SK-N-SH (cell line): Measurements from ENCODE around the gene C16orf95. TPM values are rescaled to one million over a fixed set of nuclear protein-coding genes. Genes with fewer than 3 reads are reported as not detected.

ENCODE experiments used
- CTCF ChIA-PET: fragments of 300-600, 350-600 bp; formaldehyde crosslinking; extraction: SDS; loops from one replicate; lab custom pipeline; 2021; lab: Yijun Ruan, JAX
- POLR2A ChIA-PET: fragments of 350-600 bp; sonication (Branson Sonifier 250); formaldehyde crosslinking; extraction: SDS; loops from one replicate; lab custom pipeline; 2020; ENCODE audit warnings: antibody characterized with exemption, inconsistent platforms; lab: Yijun Ruan, JAX
- DNase-seq: peaks from one replicate; pipeline ENCODE4 v3.0.0; 2012
- H2AFZ ChIP-seq: fragments of 200-600 bp; sonication (generic); 2 replicates; pipeline ENCODE4 v1.8.1; 2016; ENCODE audit warnings: antibody characterized with exemption, mild to moderate bottlenecking, low read depth
- H3F3A ChIP-seq: fragments of 200-600 bp; sonication (generic); replicated peaks from 2 replicates; pipeline ENCODE3; 2016; ENCODE audit warnings: antibody characterized with exemption, mild to moderate bottlenecking; ENCODE audit not compliant: insufficient read depth
- H3K27ac ChIP-seq, 2 experiments: fragments of 200-500 bp in 1 of 2; fragments of 200-600 bp in 1 of 2; sonication (Bioruptor generic) in 1 of 2; sonication (generic), shearing (Covaris generic) in 1 of 2; 2 replicates each; pipeline versions ENCODE4 v1.5.1 to v1.6.1; 2014 to 2016; ENCODE audit warnings: low read depth in 2 of 2, inconsistent platforms in 1 of 2, low read length in 1 of 2, mild to moderate bottlenecking in 1 of 2, mixed read lengths in 1 of 2
- H3K27me3 ChIP-seq: fragments of 200-600 bp; sonication (generic), shearing (Covaris generic); 2 replicates; pipeline ENCODE4 v1.6.1; 2016; ENCODE audit warnings: mixed run types; ENCODE audit not compliant: insufficient read depth
- H3K36me3 ChIP-seq, 2 experiments: fragments of 200-500 bp in 1 of 2; fragments of 200-600 bp in 1 of 2; sonication (Bioruptor generic) in 1 of 2; sonication (generic) in 1 of 2; replicated peaks in 1 of 2; 2 replicates each; pipeline versions ENCODE3 to v1.5.1; 2014 to 2016; ENCODE audit warnings: low read length in 1 of 2, mild to moderate bottlenecking in 1 of 2; ENCODE audit not compliant: insufficient read depth in 2 of 2, control insufficient read depth in 1 of 2
- H3K4me1 ChIP-seq, 2 experiments: fragments of 200-500 bp in 1 of 2; fragments of 200-600 bp in 1 of 2; sonication (Bioruptor generic) in 1 of 2; sonication (generic), shearing (Covaris generic) in 1 of 2; 2 replicates each; pipeline versions ENCODE4 v1.5.1 to v1.6.1; 2014 to 2016; ENCODE audit warnings: low read depth in 1 of 2, low read length in 1 of 2, mixed run types in 1 of 2; ENCODE audit not compliant: insufficient read depth in 2 of 2, control insufficient read depth in 1 of 2
- H3K4me2 ChIP-seq: fragments of 200-600 bp; sonication (generic), shearing (Covaris generic); 2 replicates; pipeline ENCODE4 v1.6.1; 2017; ENCODE audit warnings: mixed run types
- H3K4me3 ChIP-seq, 2 experiments: fragments of 200-500 bp in 1 of 2; fragments of 200-600 bp in 1 of 2; sonication (Bioruptor generic) in 1 of 2; sonication (generic), shearing (Covaris generic) in 1 of 2; 2 replicates each; pipeline versions ENCODE4 v1.5.1 to v1.8.1; 2014 to 2016; ENCODE audit warnings: low read depth in 2 of 2, inconsistent platforms in 1 of 2, low read length in 1 of 2, mild to moderate bottlenecking in 1 of 2, mixed read lengths in 1 of 2, moderate library complexity in 1 of 2
- H3K79me2 ChIP-seq: fragments of 200-600 bp; sonication (generic); 2 replicates; pipeline ENCODE4 v1.8.1; 2017; ENCODE audit warnings: mild to moderate bottlenecking; ENCODE audit not compliant: insufficient read depth
- H3K9ac ChIP-seq: fragments of 200-600 bp; sonication (generic); 2 replicates; pipeline ENCODE4 v1.6.1; 2017; ENCODE audit warnings: mixed run types
- H3K9me2 ChIP-seq: fragments of 200-600 bp; sonication (generic); 2 replicates; pipeline ENCODE4 v1.6.1; 2017; ENCODE audit warnings: mixed run types
- H3K9me3 ChIP-seq: fragments of 200-600 bp; sonication (generic); 2 replicates; pipeline ENCODE4 v1.6.1; 2017; ENCODE audit warnings: mixed run types, mild to moderate bottlenecking, moderate library complexity
- H4K20me1 ChIP-seq: fragments of 200-600 bp; sonication (generic); 2 replicates; pipeline ENCODE4 v1.6.1; 2017; ENCODE audit warnings: mild to moderate bottlenecking, mixed run types; ENCODE audit not compliant: insufficient read depth
- EP300 ChIP-seq, 2 experiments: IDR thresholded peaks; 2 replicates each; pipeline versions ENCODE4 v1.4.0 to v1.6.1; 2012; ENCODE audit warnings: borderline replicate concordance in 1 of 2, low read depth in 1 of 2, low read length in 1 of 2
- FOSL2 ChIP-seq: IDR thresholded peaks from 2 replicates; pipeline ENCODE4 v1.4.0; 2012; ENCODE audit warnings: low read depth, mild to moderate bottlenecking, moderate library complexity, borderline replicate concordance
- GATA2 ChIP-seq: sonication (generic); formaldehyde crosslinking; IDR thresholded peaks from 2 replicates; pipeline ENCODE4 v1.5.0; 2020; ENCODE audit warnings: mild to moderate bottlenecking, missing genetic modification reagents
- MAX ChIP-seq: IDR thresholded peaks from 2 replicates; pipeline ENCODE4 v1.4.0; 2012; ENCODE audit warnings: low read depth
- MXI1 ChIP-seq: IDR thresholded peaks from 2 replicates; pipeline ENCODE4 v1.6.1; 2012; ENCODE audit warnings: mild to moderate bottlenecking, low read depth, low read length, improper control_type of control experiment
- NFIC ChIP-seq: IDR thresholded peaks from 2 replicates; pipeline ENCODE4 v1.4.0; 2012; ENCODE audit warnings: borderline replicate concordance
- NRF1 ChIP-seq: IDR thresholded peaks from 2 replicates; pipeline ENCODE4 v1.6.1; 2012; ENCODE audit warnings: low read depth, mild to moderate bottlenecking, low read length
- POLR2AphosphoS5 ChIP-seq: IDR thresholded peaks from 2 replicates; pipeline ENCODE4 v1.6.1; 2012; ENCODE audit warnings: low read depth, low read length
- RCOR1 ChIP-seq: fragments of 150-350 bp; IDR thresholded peaks from 2 replicates; pipeline ENCODE4 v1.6.1; 2017; ENCODE audit warnings: antibody characterized with exemption, low read length
- REST ChIP-seq: IDR thresholded peaks from 2 replicates; pipeline ENCODE4 v1.6.1; 2012; ENCODE audit warnings: mild to moderate bottlenecking, low read depth, low read length, moderate library complexity
- RFX5 ChIP-seq: IDR thresholded peaks from 2 replicates; pipeline ENCODE4 v1.6.1; 2012; ENCODE audit warnings: mild to moderate bottlenecking, improper control_type of control experiment, low read length
- RXRA ChIP-seq: IDR thresholded peaks from 2 replicates; pipeline ENCODE4 v1.4.0; 2012; ENCODE audit warnings: low read depth, mild to moderate bottlenecking, borderline replicate concordance
- SIN3A ChIP-seq: IDR thresholded peaks from 2 replicates; pipeline ENCODE4 v1.6.1; 2012; ENCODE audit warnings: low read depth, mild to moderate bottlenecking, low read length, moderate library complexity, borderline replicate concordance
- TAF1 ChIP-seq: IDR thresholded peaks from 2 replicates; pipeline ENCODE4 v1.6.1; 2012; ENCODE audit warnings: low read depth, mild to moderate bottlenecking, low read length, moderate library complexity, borderline replicate concordance
- TEAD4 ChIP-seq: IDR thresholded peaks from 2 replicates; pipeline ENCODE4 v1.4.0; 2012; ENCODE audit warnings: mild to moderate bottlenecking, borderline replicate concordance; ENCODE audit not compliant: insufficient read depth
- USF1 ChIP-seq: IDR thresholded peaks from 2 replicates; pipeline ENCODE4 v1.4.0; 2012; ENCODE audit warnings: low read depth, borderline replicate concordance
- USF2 ChIP-seq: fragments of 150-350 bp; IDR thresholded peaks from 2 replicates; pipeline ENCODE4 v1.6.1; 2017; ENCODE audit warnings: antibody characterized with exemption, low read length, low read depth, borderline replicate concordance
- WGBS: methylation state at CpG from one replicate; pipeline ENCODE4 v1.1.6; 2017; ENCODE audit warnings: low lambda C conversion rate; 5-methylcytosine and 5-hydroxymethylcytosine counted together
- polyA plus RNA-seq, 3 experiments: library from polyadenylated mRNA; depleted of rRNA; stranded (reverse); fragments of >200 nt; gene quantifications; 2 replicates each; pipeline ENCODE4 v1.2.3, GENCODE V29; 2012

C16orf95 gene
- polyA plus RNA-seq, 1 of the 3 experiments (the other 2 are of a cell fraction), result 5.0 TPM

GRCh38 chr16:87321336-87322107 lies 4.3 kb upstream of the C16orf95 start:
- Histone ChIP-seq H3K9me2 (no peaks in the 10 kb centered on the region), H4K20me1 (no peaks in the 10 kb centered on the region), H3K36me3 (peaks cover 0 to 6% of the 10 kb centered on the region in 2 experiments), H3K4me3 (no peak overlapping the region), H3K27me3 (no peaks in the 10 kb centered on the region)
- CTCF ChIA-PET, result interaction anchor here (0.8 to 4.5 kb wide), 3 partner anchors 11 to 61 kb away, joined by 3 to 36 read pairs (median 3); partner anchors contain the start of gene FBXO31
- POLR2A ChIA-PET, result no interaction called here
- no peak for DNase-seq
- TF ChIP-seq NRF1 (no peak), FOSL2 (no peak), GATA2 (CRISPR knock-in tag) (no peak), POLR2AphosphoS5 (no peak), RFX5 (no peak), NFIC (no peak), TAF1 (no peak), USF1 (no peak), RCOR1 (no peak), RXRA (no peak), MXI1 (no peak), SIN3A (no peak), EP300 (IDR thresholded peaks at IDR 0.05; ENCODE audit: borderline replicate concordance in 1 of 2, low read depth in 1 of 2, low read length in 1 of 2) (no peak), REST (no peak), USF2 (no peak), MAX (no peak), TEAD4 (no peak)
- TF ChIP-seq, all 33 proteins: peak for 0
- peaks cover 18% of the 10 kb centered on the region for H3K79me2 ChIP-seq
- WGBS, result 86% methylated on average over 20 of the region's 20 CpGs
- no peak overlapping the region for H2AFZ ChIP-seq
- no peak overlapping the region for H3K27ac ChIP-seq
- H3K4me1 ChIP-seq, result peaks cover 0 to 15% of the 10 kb centered on the region in 2 experiments; a peak in 2 of 4 replicates
- no peak overlapping the region for H3K4me2 ChIP-seq
- no peaks in the 10 kb centered on the region for H3K9me3 ChIP-seq
- H3K9ac ChIP-seq, result no peak overlapping the region
- peaks cover 6% of the 10 kb centered on the region for H3F3A ChIP-seq
